WTC11 (cell line): ENCODE measurements around the gene PPP1R1B. TPM values are rescaled to one million over a fixed set of nuclear protein-coding genes. Genes with fewer than 3 reads are reported as not detected.

Experiments
- CBFB ChIP-seq: sonication (generic); formaldehyde crosslinking; IDR thresholded peaks from 2 replicates; pipeline ENCODE4 v1.8.1; 2022; ENCODE audit warnings: mild to moderate bottlenecking, low read depth, missing genetic modification reagents
- ETV6 ChIP-seq: sonication (generic); formaldehyde crosslinking; IDR thresholded peaks from 2 replicates; pipeline ENCODE4 v1.8.1; 2022; ENCODE audit warnings: mild to moderate bottlenecking, missing genetic modification reagents
- FOXP1 ChIP-seq: sonication (generic); formaldehyde crosslinking; IDR thresholded peaks from 2 replicates; pipeline ENCODE4 v1.8.0; 2022; ENCODE audit warnings: missing genetic modification reagents, mild to moderate bottlenecking, moderate library complexity, borderline replicate concordance
- GABPB1 ChIP-seq: sonication (generic); formaldehyde crosslinking; IDR thresholded peaks from 2 replicates; pipeline ENCODE4 v1.8.1; 2023; ENCODE audit warnings: mild to moderate bottlenecking, missing genetic modification reagents
- JAZF1 ChIP-seq: fragments of 250-450 bp; sonication (Bioruptor Pico); IDR thresholded peaks from 2 replicates; pipeline ENCODE4 v1.9.0; 2021; ENCODE audit warnings: moderate library complexity, mild to moderate bottlenecking, inconsistent platforms
- JUN ChIP-seq: sonication (generic); formaldehyde crosslinking; IDR thresholded peaks from 2 replicates; pipeline ENCODE4 v1.8.0; 2023; ENCODE audit warnings: mild to moderate bottlenecking, missing genetic modification reagents
- NFYB ChIP-seq: sonication (generic); formaldehyde crosslinking; conservative IDR thresholded peaks from 2 replicates; pipeline ENCODE4 v1.8.0; 2022; ENCODE audit warnings: low read depth, missing genetic modification reagents
- NR1H2 ChIP-seq: sonication (generic); formaldehyde crosslinking; IDR thresholded peaks from 2 replicates; pipeline ENCODE4 v1.9.0; 2021; ENCODE audit warnings: mild to moderate bottlenecking, moderate library complexity, missing genetic modification reagents
- NR2C2 ChIP-seq: sonication (generic); formaldehyde crosslinking; IDR thresholded peaks from 2 replicates; pipeline ENCODE4 v1.8.0; 2022; ENCODE audit warnings: mild to moderate bottlenecking, missing genetic modification reagents
- OVOL2 ChIP-seq: fragments of 250-450 bp; sonication (Bioruptor Pico); IDR thresholded peaks from 2 replicates; pipeline ENCODE4 v1.9.0; 2021; ENCODE audit warnings: mild to moderate bottlenecking, borderline replicate concordance
- RORB ChIP-seq: fragments of 250-450 bp; sonication (Bioruptor Pico); IDR thresholded peaks from 2 replicates; pipeline ENCODE4 v1.9.0; 2021; ENCODE audit warnings: mild to moderate bottlenecking
- ZBTB21 ChIP-seq: sonication (generic); formaldehyde crosslinking; IDR thresholded peaks from 2 replicates; pipeline ENCODE4 v1.8.1; 2023; ENCODE audit warnings: mild to moderate bottlenecking, missing genetic modification reagents, borderline replicate concordance
- ZNF138 ChIP-seq: sonication (generic); formaldehyde crosslinking; conservative IDR thresholded peaks from 2 replicates; pipeline ENCODE4 v1.8.1; 2022; ENCODE audit warnings: mild to moderate bottlenecking, moderate library complexity, missing genetic modification reagents
- ZNF317 ChIP-seq: sonication (generic); formaldehyde crosslinking; IDR thresholded peaks from 2 replicates; pipeline ENCODE4 v1.8.1; 2023; ENCODE audit warnings: low read depth, mild to moderate bottlenecking, moderate library complexity, missing genetic modification reagents, borderline replicate concordance
- ZNF396 ChIP-seq: fragments of 250-450 bp; sonication (Bioruptor Pico); IDR thresholded peaks from 2 replicates; pipeline ENCODE4 v1.8.0; 2021; ENCODE audit warnings: mild to moderate bottlenecking, moderate library complexity, borderline replicate concordance
- total RNA-seq: library from RNA; stranded (reverse); gene quantifications from 3 replicates; pipeline ENCODE4 v1.2.3, GENCODE V29; 2021
- TF ChIP-seq, protein P1 (sequence below): sonication (generic); formaldehyde crosslinking; conservative IDR thresholded peaks from 2 replicates; pipeline ENCODE4 v1.8.1; 2023; ENCODE audit warnings: mild to moderate bottlenecking, low read depth, missing genetic modification reagents, moderate library complexity
- TF ChIP-seq, protein P2 (sequence below): fragments of 250-450 bp; sonication (Bioruptor Pico); IDR thresholded peaks from 2 replicates; pipeline ENCODE4 v1.9.0; 2021; ENCODE audit warnings: moderate library complexity, mild to moderate bottlenecking, inconsistent platforms, borderline replicate concordance
- TF ChIP-seq, protein P3 (sequence below): sonication (generic); formaldehyde crosslinking; IDR thresholded peaks from 2 replicates; pipeline ENCODE4 v1.8.0; 2022; ENCODE audit warnings: mild to moderate bottlenecking, missing genetic modification reagents
- TF ChIP-seq, protein P4 (sequence below): sonication (generic); formaldehyde crosslinking; conservative IDR thresholded peaks from 2 replicates; pipeline ENCODE4 v1.8.1; 2022; ENCODE audit warnings: mild to moderate bottlenecking, missing genetic modification reagents
- TF ChIP-seq, protein P5 (sequence below): sonication (generic); formaldehyde crosslinking; IDR thresholded peaks from 2 replicates; pipeline ENCODE4 v1.8.0; 2022; ENCODE audit warnings: mild to moderate bottlenecking, missing genetic modification reagents
- TF ChIP-seq, protein P6 (sequence below): fragments of 200-600 bp; IDR thresholded peaks from 2 replicates; pipeline ENCODE4 v1.8.0; 2022; ENCODE audit warnings: antibody characterized with exemption
- TF ChIP-seq, protein P7 (sequence below): sonication (generic); formaldehyde crosslinking; IDR thresholded peaks from 2 replicates; pipeline ENCODE4 v1.8.1; 2022; ENCODE audit warnings: low read depth, mild to moderate bottlenecking, moderate library complexity, missing genetic modification reagents, borderline replicate concordance
- TF ChIP-seq, protein P8 (sequence below): sonication (generic); formaldehyde crosslinking; IDR thresholded peaks from 2 replicates; pipeline ENCODE4 v1.8.1; 2022; ENCODE audit warnings: mild to moderate bottlenecking, missing genetic modification reagents, moderate library complexity, borderline replicate concordance
- TF ChIP-seq, protein P9 (sequence below): sonication (generic); formaldehyde crosslinking; IDR thresholded peaks from 2 replicates; pipeline ENCODE4 v1.8.0; 2022; ENCODE audit warnings: missing genetic modification reagents

The PPP1R1B gene
- total RNA-seq, 1 experiment from 2014 or later: 20.5 TPM

DNA sequence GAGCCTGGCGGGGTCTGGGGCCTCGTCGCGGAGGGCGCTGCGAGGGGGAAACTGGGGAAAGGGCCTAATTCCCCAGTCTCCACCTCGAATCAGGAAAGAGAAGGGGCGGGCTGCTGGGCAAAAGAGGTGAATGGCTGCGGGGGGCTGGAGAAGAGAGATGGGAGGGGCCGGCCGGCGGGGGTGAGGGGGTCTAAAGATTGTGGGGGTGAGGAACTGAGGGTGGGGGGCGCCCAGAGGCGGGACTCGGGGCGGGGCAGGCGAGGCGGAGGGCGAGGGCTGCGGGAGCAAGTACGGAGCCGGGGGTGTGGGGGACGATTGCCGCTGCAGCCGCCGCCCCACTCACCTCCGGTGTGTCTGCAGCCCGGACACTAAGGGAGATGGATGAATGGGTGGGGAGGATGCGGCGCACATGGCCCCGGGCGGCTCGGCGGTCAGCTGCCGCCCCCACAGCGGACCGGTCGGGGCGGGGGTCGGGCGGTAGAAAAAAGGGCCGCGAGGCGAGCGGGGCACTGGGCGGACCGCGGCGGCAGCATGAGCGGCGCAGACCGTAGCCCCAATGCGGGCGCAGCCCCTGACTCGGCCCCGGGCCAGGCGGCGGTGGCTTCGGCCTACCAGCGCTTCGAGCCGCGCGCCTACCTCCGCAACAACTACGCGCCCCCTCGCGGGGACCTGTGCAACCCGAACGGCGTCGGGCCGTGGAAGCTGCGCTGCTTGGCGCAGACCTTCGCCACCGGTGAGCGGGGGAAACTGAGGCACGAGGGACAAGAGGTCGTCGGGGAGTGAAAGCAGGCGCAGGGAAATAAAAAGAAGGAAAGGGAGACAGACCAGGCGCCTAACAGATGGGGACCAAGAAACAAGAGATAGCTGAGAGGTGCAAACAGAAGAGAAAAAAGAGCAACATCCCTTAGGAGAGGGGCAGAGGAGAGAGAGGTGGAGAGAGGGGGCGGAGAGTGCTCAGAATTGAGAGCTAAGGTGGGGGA is 41.5 kb downstream of the PPP1R1B start, which contains the start of gene PNMT (continued):
- TF ChIP-seq, protein P1, sequence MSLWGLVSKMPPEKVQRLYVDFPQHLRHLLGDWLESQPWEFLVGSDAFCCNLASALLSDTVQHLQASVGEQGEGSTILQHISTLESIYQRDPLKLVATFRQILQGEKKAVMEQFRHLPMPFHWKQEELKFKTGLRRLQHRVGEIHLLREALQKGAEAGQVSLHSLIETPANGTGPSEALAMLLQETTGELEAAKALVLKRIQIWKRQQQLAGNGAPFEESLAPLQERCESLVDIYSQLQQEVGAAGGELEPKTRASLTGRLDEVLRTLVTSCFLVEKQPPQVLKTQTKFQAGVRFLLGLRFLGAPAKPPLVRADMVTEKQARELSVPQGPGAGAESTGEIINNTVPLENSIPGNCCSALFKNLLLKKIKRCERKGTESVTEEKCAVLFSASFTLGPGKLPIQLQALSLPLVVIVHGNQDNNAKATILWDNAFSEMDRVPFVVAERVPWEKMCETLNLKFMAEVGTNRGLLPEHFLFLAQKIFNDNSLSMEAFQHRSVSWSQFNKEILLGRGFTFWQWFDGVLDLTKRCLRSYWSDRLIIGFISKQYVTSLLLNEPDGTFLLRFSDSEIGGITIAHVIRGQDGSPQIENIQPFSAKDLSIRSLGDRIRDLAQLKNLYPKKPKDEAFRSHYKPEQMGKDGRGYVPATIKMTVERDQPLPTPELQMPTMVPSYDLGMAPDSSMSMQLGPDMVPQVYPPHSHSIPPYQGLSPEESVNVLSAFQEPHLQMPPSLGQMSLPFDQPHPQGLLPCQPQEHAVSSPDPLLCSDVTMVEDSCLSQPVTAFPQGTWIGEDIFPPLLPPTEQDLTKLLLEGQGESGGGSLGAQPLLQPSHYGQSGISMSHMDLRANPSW (CRISPR knock-in tag): no peak
- TF ChIP-seq, protein P2, sequence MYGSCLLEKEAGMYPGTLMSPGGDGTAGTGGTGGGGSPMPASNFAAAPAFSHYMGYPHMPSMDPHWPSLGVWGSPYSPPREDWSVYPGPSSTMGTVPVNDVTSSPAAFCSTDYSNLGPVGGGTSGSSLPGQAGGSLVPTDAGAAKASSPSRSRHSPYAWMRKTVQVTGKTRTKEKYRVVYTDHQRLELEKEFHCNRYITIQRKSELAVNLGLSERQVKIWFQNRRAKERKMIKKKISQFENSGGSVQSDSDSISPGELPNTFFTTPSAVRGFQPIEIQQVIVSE (CRISPR knock-in tag): no peak
- TF ChIP-seq, protein P3, sequence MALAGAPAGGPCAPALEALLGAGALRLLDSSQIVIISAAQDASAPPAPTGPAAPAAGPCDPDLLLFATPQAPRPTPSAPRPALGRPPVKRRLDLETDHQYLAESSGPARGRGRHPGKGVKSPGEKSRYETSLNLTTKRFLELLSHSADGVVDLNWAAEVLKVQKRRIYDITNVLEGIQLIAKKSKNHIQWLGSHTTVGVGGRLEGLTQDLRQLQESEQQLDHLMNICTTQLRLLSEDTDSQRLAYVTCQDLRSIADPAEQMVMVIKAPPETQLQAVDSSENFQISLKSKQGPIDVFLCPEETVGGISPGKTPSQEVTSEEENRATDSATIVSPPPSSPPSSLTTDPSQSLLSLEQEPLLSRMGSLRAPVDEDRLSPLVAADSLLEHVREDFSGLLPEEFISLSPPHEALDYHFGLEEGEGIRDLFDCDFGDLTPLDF (CRISPR knock-in tag): 0 out of 2 replicates have a peak, but pooled peaks have one; percentile 32
- no peak for TF ChIP-seq ZNF317 (CRISPR knock-in tag)
- TF ChIP-seq, protein P4, sequence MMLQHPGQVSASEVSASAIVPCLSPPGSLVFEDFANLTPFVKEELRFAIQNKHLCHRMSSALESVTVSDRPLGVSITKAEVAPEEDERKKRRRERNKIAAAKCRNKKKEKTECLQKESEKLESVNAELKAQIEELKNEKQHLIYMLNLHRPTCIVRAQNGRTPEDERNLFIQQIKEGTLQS: no peak
- TF ChIP-seq, protein P5, sequence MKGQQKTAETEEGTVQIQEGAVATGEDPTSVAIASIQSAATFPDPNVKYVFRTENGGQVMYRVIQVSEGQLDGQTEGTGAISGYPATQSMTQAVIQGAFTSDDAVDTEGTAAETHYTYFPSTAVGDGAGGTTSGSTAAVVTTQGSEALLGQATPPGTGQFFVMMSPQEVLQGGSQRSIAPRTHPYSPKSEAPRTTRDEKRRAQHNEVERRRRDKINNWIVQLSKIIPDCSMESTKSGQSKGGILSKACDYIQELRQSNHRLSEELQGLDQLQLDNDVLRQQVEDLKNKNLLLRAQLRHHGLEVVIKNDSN: no peak
- no peak for TF ChIP-seq RORB
- TF ChIP-seq ZBTB21: 0 out of 2 replicates have a peak, but pooled peaks have one; percentile 27
- TF ChIP-seq GABPB1 (CRISPR knock-in tag): peak; percentile 72; the same call in 1 of the 2 replicates
- TF ChIP-seq, protein P6, sequence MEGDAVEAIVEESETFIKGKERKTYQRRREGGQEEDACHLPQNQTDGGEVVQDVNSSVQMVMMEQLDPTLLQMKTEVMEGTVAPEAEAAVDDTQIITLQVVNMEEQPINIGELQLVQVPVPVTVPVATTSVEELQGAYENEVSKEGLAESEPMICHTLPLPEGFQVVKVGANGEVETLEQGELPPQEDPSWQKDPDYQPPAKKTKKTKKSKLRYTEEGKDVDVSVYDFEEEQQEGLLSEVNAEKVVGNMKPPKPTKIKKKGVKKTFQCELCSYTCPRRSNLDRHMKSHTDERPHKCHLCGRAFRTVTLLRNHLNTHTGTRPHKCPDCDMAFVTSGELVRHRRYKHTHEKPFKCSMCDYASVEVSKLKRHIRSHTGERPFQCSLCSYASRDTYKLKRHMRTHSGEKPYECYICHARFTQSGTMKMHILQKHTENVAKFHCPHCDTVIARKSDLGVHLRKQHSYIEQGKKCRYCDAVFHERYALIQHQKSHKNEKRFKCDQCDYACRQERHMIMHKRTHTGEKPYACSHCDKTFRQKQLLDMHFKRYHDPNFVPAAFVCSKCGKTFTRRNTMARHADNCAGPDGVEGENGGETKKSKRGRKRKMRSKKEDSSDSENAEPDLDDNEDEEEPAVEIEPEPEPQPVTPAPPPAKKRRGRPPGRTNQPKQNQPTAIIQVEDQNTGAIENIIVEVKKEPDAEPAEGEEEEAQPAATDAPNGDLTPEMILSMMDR: peak; percentile 26; the same call in 1 of the 2 replicates
- TF ChIP-seq, protein P7, sequence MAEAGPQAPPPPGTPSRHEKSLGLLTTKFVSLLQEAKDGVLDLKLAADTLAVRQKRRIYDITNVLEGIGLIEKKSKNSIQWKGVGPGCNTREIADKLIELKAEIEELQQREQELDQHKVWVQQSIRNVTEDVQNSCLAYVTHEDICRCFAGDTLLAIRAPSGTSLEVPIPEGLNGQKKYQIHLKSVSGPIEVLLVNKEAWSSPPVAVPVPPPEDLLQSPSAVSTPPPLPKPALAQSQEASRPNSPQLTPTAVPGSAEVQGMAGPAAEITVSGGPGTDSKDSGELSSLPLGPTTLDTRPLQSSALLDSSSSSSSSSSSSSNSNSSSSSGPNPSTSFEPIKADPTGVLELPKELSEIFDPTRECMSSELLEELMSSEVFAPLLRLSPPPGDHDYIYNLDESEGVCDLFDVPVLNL (CRISPR knock-in tag): no peak
- TF ChIP-seq, protein P8, sequence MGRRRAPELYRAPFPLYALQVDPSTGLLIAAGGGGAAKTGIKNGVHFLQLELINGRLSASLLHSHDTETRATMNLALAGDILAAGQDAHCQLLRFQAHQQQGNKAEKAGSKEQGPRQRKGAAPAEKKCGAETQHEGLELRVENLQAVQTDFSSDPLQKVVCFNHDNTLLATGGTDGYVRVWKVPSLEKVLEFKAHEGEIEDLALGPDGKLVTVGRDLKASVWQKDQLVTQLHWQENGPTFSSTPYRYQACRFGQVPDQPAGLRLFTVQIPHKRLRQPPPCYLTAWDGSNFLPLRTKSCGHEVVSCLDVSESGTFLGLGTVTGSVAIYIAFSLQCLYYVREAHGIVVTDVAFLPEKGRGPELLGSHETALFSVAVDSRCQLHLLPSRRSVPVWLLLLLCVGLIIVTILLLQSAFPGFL (CRISPR knock-in tag): no peak
- TF ChIP-seq JAZF1: no peak
- TF ChIP-seq NR1H2 (CRISPR knock-in tag): no peak
- TF ChIP-seq ETV6 (CRISPR knock-in tag): peak; percentile 84
- TF ChIP-seq ZNF396 (CRISPR knock-in tag): no peak
- peak; percentile 53 for TF ChIP-seq FOXP1
- no peak for TF ChIP-seq NFYB (CRISPR knock-in tag)
- TF ChIP-seq, protein P9, sequence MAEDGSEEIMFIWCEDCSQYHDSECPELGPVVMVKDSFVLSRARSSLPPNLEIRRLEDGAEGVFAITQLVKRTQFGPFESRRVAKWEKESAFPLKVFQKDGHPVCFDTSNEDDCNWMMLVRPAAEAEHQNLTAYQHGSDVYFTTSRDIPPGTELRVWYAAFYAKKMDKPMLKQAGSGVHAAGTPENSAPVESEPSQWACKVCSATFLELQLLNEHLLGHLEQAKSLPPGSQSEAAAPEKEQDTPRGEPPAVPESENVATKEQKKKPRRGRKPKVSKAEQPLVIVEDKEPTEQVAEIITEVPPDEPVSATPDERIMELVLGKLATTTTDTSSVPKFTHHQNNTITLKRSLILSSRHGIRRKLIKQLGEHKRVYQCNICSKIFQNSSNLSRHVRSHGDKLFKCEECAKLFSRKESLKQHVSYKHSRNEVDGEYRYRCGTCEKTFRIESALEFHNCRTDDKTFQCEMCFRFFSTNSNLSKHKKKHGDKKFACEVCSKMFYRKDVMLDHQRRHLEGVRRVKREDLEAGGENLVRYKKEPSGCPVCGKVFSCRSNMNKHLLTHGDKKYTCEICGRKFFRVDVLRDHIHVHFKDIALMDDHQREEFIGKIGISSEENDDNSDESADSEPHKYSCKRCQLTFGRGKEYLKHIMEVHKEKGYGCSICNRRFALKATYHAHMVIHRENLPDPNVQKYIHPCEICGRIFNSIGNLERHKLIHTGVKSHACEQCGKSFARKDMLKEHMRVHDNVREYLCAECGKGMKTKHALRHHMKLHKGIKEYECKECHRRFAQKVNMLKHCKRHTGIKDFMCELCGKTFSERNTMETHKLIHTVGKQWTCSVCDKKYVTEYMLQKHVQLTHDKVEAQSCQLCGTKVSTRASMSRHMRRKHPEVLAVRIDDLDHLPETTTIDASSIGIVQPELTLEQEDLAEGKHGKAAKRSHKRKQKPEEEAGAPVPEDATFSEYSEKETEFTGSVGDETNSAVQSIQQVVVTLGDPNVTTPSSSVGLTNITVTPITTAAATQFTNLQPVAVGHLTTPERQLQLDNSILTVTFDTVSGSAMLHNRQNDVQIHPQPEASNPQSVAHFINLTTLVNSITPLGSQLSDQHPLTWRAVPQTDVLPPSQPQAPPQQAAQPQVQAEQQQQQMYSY: no peak
- TF ChIP-seq JUN (CRISPR knock-in tag): no peak
- no peak for TF ChIP-seq CBFB (CRISPR knock-in tag)
- no peak for TF ChIP-seq OVOL2
- no peak for TF ChIP-seq ZNF138 (CRISPR knock-in tag)
- no peak for TF ChIP-seq NR2C2
